Hepatocyte (in vitro differentiated cells): Measurements from ENCODE around the gene TEX22. TPM values are rescaled to one million over a fixed set of nuclear protein-coding genes. Genes with fewer than 3 reads are reported as not detected.

Experiments used
- DNase-seq: peaks from one replicate; pipeline ENCODE4 v3.0.0-alpha.2; 2016; ENCODE audit warnings: low spot score
- H2AFZ ChIP-seq: fragments of 200-600 bp; sonication (generic); 2 replicates; pipeline ENCODE4 v1.6.0; 2016; ENCODE audit warnings: antibody characterized with exemption, mild to moderate bottlenecking
- H3K27ac ChIP-seq: fragments of 200-600 bp; sonication (generic); 2 replicates; pipeline ENCODE4 v1.5.1; 2016; ENCODE audit warnings: mild to moderate bottlenecking
- H3K27me3 ChIP-seq: fragments of 200-600 bp; sonication (generic); 2 replicates; pipeline ENCODE4 v1.6.1; 2016
- H3K36me3 ChIP-seq: fragments of 200-600 bp; sonication (generic); replicated peaks from 2 replicates; pipeline ENCODE4 v1.5.1; 2016; ENCODE audit warnings: low read depth; ENCODE audit not compliant: insufficient read depth
- H3K4me1 ChIP-seq: fragments of 200-600 bp; sonication (generic); 2 replicates; pipeline ENCODE4 v1.5.1; 2016; ENCODE audit warnings: mild to moderate bottlenecking, moderate library complexity; ENCODE audit not compliant: insufficient read depth
- H3K4me2 ChIP-seq: fragments of 200-600 bp; sonication (generic); 2 replicates; pipeline ENCODE4 v1.6.0; 2016
- H3K4me3 ChIP-seq: fragments of 200-600 bp; sonication (generic); 2 replicates; pipeline ENCODE4 v1.5.1; 2016; ENCODE audit warnings: mild to moderate bottlenecking
- H3K79me2 ChIP-seq: fragments of 200-600 bp; sonication (generic); 2 replicates; pipeline ENCODE4 v1.6.0; 2017; ENCODE audit warnings: mild to moderate bottlenecking
- H3K9me2 ChIP-seq: fragments of 200-600 bp; sonication (generic); replicated peaks from 2 replicates; pipeline ENCODE4 v1.6.0; 2017; ENCODE audit warnings: mild to moderate bottlenecking; ENCODE audit not compliant: insufficient read depth
- H3K9me3 ChIP-seq: fragments of 200-600 bp; sonication (generic); 2 replicates; pipeline ENCODE4 v1.5.1; 2016; ENCODE audit warnings: low read depth, mild to moderate bottlenecking
- H4K20me1 ChIP-seq: fragments of 200-600 bp; sonication (generic); 2 replicates; pipeline ENCODE4 v1.6.0; 2016; ENCODE audit warnings: mild to moderate bottlenecking; ENCODE audit not compliant: insufficient read depth, poor library complexity, severe bottlenecking
- EZH2 ChIP-seq: fragments of 200-600 bp; sonication (generic); IDR thresholded peaks from 2 replicates; pipeline ENCODE4 v1.6.1; 2016; ENCODE audit warnings: antibody characterized with exemption, mild to moderate bottlenecking, borderline replicate concordance
- EZH2phosphoT487 ChIP-seq: fragments of 200-600 bp; sonication (generic); IDR thresholded peaks from one replicate; pipeline ENCODE4 v1.6.1; 2018; ENCODE audit warnings: antibody characterized with exemption, mild to moderate bottlenecking, low read depth, moderate library complexity; ENCODE audit not compliant: unreplicated experiment, severe bottlenecking
- WGBS: methylation state at CpG from one replicate; pipeline ENCODE4 v1.1.6; 2016; ENCODE audit warnings: low lambda C conversion rate; ENCODE audit errors: missing lambda C conversion rate; 5-methylcytosine and 5-hydroxymethylcytosine counted together
- polyA plus RNA-seq: library from polyadenylated mRNA; unstranded; fragments of >200 nt; fragmentation: Nextera tagmentation; extraction: Ambion mirVana; gene quantifications from 2 replicates; pipeline ENCODE4 v1.2.1, GENCODE V29; 2016
- total RNA-seq: library from RNA; depleted of rRNA; stranded (reverse); fragments of >200 nt; gene quantifications from 2 replicates; pipeline ENCODE4 v1.2.3, GENCODE V29; 2014
- TF ChIP-seq, protein P1 (sequence below): fragments of 200-600 bp; sonication (generic); IDR thresholded peaks from 2 replicates; pipeline ENCODE4 v1.5.1; 2016; ENCODE audit warnings: antibody characterized with exemption, mild to moderate bottlenecking; ENCODE audit not compliant: poor library complexity

Gene TEX22
- total and polyA plus RNA-seq, 2 experiments from 2014 or later, result 0.76 TPM; not detected in 1

DNA sequence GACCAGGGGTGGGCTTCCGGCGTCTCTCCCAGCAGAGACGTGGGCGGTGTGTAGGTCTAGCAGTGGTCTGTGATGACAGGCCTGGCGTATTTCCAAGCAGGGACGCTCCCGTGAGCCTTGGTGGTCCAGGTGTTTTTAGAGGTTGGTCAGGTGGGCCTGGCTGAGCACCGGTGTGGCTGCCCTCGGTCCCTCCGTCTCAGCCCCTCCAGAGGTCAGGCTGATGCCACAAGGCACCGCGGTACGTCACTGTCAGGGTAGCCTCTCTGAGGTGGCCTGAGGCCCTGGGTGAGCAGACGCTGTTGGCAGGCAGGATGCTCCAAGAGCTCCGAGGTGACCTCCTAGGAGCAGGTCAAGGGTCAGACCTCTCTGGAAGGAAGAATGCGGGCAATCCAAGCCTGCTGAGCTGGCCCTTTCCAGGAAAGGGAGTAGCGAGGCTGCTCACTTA lies 34.8 kb downstream of the TEX22 start:
- Histone ChIP-seq H4K20me1 (peaks cover 19% of the 10 kb centered on the region), H3K27ac (no peak overlapping the region), H3K9me2 (no peaks in the 10 kb centered on the region)

DNA sequence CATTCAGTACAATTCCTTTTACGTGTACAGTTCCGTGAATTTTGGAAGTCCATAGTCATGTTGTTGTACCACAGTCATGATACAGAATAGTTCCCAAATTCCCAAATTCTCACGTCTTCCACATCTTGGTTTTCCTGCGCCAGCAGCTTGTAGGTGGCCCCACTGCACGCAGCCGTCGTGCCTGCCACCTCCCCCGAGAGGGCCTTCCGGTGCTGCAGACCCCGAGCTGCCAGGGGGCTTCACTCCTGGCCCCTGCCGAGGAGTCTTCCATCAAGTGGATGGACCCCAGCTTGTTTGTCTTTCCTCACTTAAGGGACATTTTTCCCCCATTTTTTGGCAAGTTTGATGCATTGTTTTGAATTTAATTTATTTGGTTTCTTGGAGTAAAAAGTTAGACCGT lies 38.1 kb downstream of the TEX22 start:
- Histone ChIP-seq H4K20me1 (peaks cover 22% of the 10 kb centered on the region), H3K27ac (no peak overlapping the region), H3K4me3 (no peak overlapping the region), H3K36me3 (no peaks in the 10 kb centered on the region), H3K9me3 (no peaks in the 10 kb centered on the region), H3K4me1 (peaks cover 4% of the 10 kb centered on the region), H2AFZ (no peak overlapping the region), H3K79me2 (peaks cover 68% of the 10 kb centered on the region), H3K27me3 (no peaks in the 10 kb centered on the region), H3K4me2 (no peak overlapping the region), H3K9me2 (no peaks in the 10 kb centered on the region)
- no peak for DNase-seq
- WGBS, result 96% methylated on average over 12 of the region's 12 CpGs
- TF ChIP-seq, protein P1, sequence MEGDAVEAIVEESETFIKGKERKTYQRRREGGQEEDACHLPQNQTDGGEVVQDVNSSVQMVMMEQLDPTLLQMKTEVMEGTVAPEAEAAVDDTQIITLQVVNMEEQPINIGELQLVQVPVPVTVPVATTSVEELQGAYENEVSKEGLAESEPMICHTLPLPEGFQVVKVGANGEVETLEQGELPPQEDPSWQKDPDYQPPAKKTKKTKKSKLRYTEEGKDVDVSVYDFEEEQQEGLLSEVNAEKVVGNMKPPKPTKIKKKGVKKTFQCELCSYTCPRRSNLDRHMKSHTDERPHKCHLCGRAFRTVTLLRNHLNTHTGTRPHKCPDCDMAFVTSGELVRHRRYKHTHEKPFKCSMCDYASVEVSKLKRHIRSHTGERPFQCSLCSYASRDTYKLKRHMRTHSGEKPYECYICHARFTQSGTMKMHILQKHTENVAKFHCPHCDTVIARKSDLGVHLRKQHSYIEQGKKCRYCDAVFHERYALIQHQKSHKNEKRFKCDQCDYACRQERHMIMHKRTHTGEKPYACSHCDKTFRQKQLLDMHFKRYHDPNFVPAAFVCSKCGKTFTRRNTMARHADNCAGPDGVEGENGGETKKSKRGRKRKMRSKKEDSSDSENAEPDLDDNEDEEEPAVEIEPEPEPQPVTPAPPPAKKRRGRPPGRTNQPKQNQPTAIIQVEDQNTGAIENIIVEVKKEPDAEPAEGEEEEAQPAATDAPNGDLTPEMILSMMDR, result no peak
- TF ChIP-seq EZH2phosphoT487 (no peak), EZH2 (no peak)

More for the DNA sequence above, 34.8 kb downstream of the TEX22 start:
- Histone ChIP-seq H3K79me2 (peaks cover 90% of the 10 kb centered on the region), H3K36me3 (no peaks in the 10 kb centered on the region), H3K4me2 (no peak overlapping the region), H3K4me3 (no peak overlapping the region), H3K4me1 (peaks cover 4% of the 10 kb centered on the region), H3K9me3 (no peaks in the 10 kb centered on the region), H3K27me3 (no peaks in the 10 kb centered on the region), H2AFZ (no peak overlapping the region)
- no peak for DNase-seq
- 85% methylated on average over 17 of the region's 17 CpGs for WGBS
- no peak for TF ChIP-seq EZH2phosphoT487
- TF ChIP-seq, protein P1, result no peak
- TF ChIP-seq EZH2, result no peak

DNA sequence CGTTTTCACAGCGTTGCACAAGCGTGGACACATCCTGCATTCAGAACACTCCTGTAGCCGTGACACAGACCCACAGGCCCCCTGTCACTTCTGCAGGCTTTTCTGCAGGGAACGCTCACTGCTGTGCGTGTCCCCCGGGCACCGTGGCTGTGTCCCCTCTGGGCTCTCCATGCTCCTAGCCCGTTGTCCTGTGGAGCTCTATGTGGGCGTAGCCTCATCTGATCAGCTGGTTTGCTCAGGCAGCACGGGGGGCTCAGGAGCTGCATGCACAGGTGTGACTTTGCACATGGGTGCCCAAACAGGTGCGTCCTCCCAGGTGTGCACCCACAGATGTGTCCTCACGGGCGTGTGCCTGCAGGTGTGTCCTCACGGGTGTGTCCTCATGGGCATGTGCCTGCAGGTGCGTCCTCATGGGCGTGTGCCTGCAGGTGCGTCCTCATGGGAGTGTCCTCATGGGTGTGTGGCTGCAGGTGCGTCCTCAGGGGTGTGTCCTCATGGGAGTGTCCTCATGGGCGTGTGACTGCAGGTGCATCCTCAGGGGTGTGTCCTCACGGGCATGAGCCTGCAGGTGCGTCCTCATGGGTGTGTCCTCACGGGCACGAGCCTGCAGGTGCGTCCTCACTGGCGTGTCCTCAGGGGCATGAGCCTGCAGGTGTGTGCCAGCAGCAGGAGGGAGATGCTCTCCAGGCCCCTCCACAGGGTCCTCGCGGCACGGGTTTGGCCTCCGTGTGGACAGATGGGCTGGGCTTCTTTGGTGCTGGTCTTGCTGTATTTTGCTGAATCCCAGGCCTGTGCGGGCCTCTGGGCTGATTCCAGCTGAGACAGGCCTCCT lies 38.8 kb downstream of the TEX22 start:
- no peak overlapping the region for H3K4me3 ChIP-seq
- H3K9me2 ChIP-seq, result no peaks in the 10 kb centered on the region
- no peaks in the 10 kb centered on the region for H3K4me1 ChIP-seq
- TF ChIP-seq, protein P1, result no peak
- TF ChIP-seq EZH2, result no peak
- TF ChIP-seq EZH2phosphoT487, result no peak
- no peak overlapping the region for H3K4me2 ChIP-seq
- no peak overlapping the region for H3K27ac ChIP-seq
- DNase-seq, result no peak
- peaks cover 61% of the 10 kb centered on the region for H3K79me2 ChIP-seq
- no peak overlapping the region for H2AFZ ChIP-seq
- peaks cover 22% of the 10 kb centered on the region for H4K20me1 ChIP-seq
- 93% methylated on average over 30 of the region's 31 CpGs for WGBS
- no peaks in the 10 kb centered on the region for H3K9me3 ChIP-seq
- H3K27me3 ChIP-seq, result no peaks in the 10 kb centered on the region
- H3K36me3 ChIP-seq, result no peaks in the 10 kb centered on the region
